ENCODE measurements around the gene LTV1. TPM values are rescaled to one million over a fixed set of nuclear protein-coding genes. Genes with fewer than 3 reads are reported as not detected.
A peak's percentile ranks its signal among the peaks of the same experiment; 100 is the strongest.
"Not testable (repeated sequence)": the region's sequence is repeated elsewhere in the genome, so short reads cannot be mapped to it uniquely, and the experiment has no call there.

The LTV1 gene, protein sequence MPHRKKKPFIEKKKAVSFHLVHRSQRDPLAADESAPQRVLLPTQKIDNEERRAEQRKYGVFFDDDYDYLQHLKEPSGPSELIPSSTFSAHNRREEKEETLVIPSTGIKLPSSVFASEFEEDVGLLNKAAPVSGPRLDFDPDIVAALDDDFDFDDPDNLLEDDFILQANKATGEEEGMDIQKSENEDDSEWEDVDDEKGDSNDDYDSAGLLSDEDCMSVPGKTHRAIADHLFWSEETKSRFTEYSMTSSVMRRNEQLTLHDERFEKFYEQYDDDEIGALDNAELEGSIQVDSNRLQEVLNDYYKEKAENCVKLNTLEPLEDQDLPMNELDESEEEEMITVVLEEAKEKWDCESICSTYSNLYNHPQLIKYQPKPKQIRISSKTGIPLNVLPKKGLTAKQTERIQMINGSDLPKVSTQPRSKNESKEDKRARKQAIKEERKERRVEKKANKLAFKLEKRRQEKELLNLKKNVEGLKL
- total RNA-seq, result 10 to 100 TPM in 6 of 9 donors, 1 to 10 TPM in 3; 6.1 to 40.0 (median 16.3) TPM
- polyA plus RNA-seq, result 10 to 100 TPM; 20.8 to 61.1 (median 25.9) TPM
- long read RNA-seq, donor 1, transcript LTV1-201 (11 exons, 1,847 nt), result major isoform, 6 of 18 reads
- long read RNA-seq, donor 1, partial matches to known transcripts, result 12 of 18 reads
- long read RNA-seq, donor 1, other reads (novel, unspliced or antisense), result 0 of 18 reads
- long read RNA-seq, donor 2, partial matches to known transcripts, result 0 of 2 reads
- long read RNA-seq, donor 2, other reads (novel, unspliced or antisense), result 0 of 2 reads
- long read RNA-seq, donor 3, transcript LTV1-201 (11 exons, 1,847 nt), result major isoform, 7 of 15 reads
- long read RNA-seq, donor 3, partial matches to known transcripts, result 8 of 15 reads
- long read RNA-seq, donor 3, other reads (novel, unspliced or antisense), result 0 of 15 reads
- long read RNA-seq, donor 4, transcript LTV1-201 (11 exons, 1,847 nt), result major isoform, 16 of 26 reads
- long read RNA-seq, donor 4, partial matches to known transcripts, result 8 of 26 reads
- long read RNA-seq, donor 4, other reads (novel, unspliced or antisense), result 2 of 26 reads
- long read RNA-seq, donor 5, transcript LTV1-201 (11 exons, 1,847 nt), result major isoform, 31 of 37 reads
- long read RNA-seq, donor 5, partial matches to known transcripts, result 2 of 37 reads
- long read RNA-seq, donor 5, other reads (novel, unspliced or antisense), result 4 of 37 reads
- long read RNA-seq, donor 6, transcript LTV1-201 (11 exons, 1,847 nt), result major isoform, 11 of 19 reads
- long read RNA-seq, donor 6, partial matches to known transcripts, result 7 of 19 reads
- long read RNA-seq, donor 6, other reads (novel, unspliced or antisense), result 1 of 19 reads
- long read RNA-seq, donor 7, partial matches to known transcripts, result 0 of 3 reads
- long read RNA-seq, donor 7, other reads (novel, unspliced or antisense), result 0 of 3 reads
- long read RNA-seq, donor 8, transcript LTV1-201 (11 exons, 1,847 nt), result major isoform, 13 of 13 reads
- long read RNA-seq, donor 8, partial matches to known transcripts, result 0 of 13 reads
- long read RNA-seq, donor 8, other reads (novel, unspliced or antisense), result 0 of 13 reads
- long read RNA-seq, donor 9, result 0 reads
- long read RNA-seq, donor 10, partial matches to known transcripts, result 0 of 2 reads
- long read RNA-seq, donor 10, other reads (novel, unspliced or antisense), result 0 of 2 reads

GRCh38 chr6:143842902-143843676, at the start of gene LTV1:
TSS of gene LTV1 (plus strand) at chr6:143843338. CDS start at chr6:143843478, 140 bp downstream.
- TF ChIP-seq CTCF (IDR thresholded peaks at IDR 0.05), result peak in 2 of 6 experiments; percentile 1 to 3
- peak; percentile 34 to 69 for TF ChIP-seq POLR2A (IDR thresholded peaks at IDR 0.05)
- peaks cover 0 to 31% of the 10 kb centered on the region in 2 donors for H3K36me3 ChIP-seq (replicated peaks in 1 of 2)
- H3K9me3 ChIP-seq (replicated peaks in 1 of 3), result no peaks in the 10 kb centered on the region
- H3K27me3 ChIP-seq, result no peaks in the 10 kb centered on the region
- peak within 1 kb of the TSS; percentile 71 to 93 (median 88) for H3K27ac ChIP-seq
- intact Hi-C loops (cut with DNase I), result loop anchor here in 1 of 2 donors (10.0 kb wide), 1 partner anchor 268 kb away; no protein-coding TSS in a partner anchor
- peak within 1 kb of the TSS; percentile 51 to 83 (median 61) for H3K4me3 ChIP-seq
- WGBS, 4 donors, result 0 to 2% (median 0%) methylated on average over 17 to 64 of the region's 64 CpGs
- peak; percentile 96 to 99 (median 98) for DNase-seq
- peaks cover 12 to 23% of the 10 kb centered on the region in 2 donors for H3K4me1 ChIP-seq (replicated peaks in 1 of 2)

DNA sequence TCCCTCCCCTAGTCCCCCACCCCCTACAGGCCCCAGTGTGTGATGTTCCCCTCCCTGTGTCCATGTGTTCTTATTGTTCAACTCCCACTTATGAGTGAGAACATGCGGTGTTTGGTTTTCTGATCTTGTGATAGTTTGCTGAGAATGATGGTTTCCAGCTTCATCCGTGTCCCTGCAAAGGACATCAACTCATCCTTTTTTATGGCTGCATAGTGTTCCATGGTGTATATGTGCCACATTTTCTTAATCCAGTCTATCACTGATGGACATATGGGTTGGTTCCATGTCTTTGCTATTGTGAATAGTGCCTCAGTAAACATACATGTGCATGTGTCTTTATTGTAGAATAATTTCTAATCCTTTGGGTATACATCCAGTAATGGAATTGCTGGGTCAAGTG, 46.6 kb upstream of the LTV1 start:
- H3K4me1 ChIP-seq (replicated peaks in 1 of 2); H3K27ac ChIP-seq; H3K4me3 ChIP-seq; H3K36me3 ChIP-seq (replicated peaks in 1 of 2); H3K27me3 ChIP-seq; H3K9me3 ChIP-seq (replicated peaks in 1 of 3); DNase-seq; intact Hi-C loops (cut with DNase I): not testable (repeated sequence)
- WGBS, 4 donors, result 90 to 100% (median 91%) methylated on average over 1 to 2 of the region's 2 CpGs

DNA sequence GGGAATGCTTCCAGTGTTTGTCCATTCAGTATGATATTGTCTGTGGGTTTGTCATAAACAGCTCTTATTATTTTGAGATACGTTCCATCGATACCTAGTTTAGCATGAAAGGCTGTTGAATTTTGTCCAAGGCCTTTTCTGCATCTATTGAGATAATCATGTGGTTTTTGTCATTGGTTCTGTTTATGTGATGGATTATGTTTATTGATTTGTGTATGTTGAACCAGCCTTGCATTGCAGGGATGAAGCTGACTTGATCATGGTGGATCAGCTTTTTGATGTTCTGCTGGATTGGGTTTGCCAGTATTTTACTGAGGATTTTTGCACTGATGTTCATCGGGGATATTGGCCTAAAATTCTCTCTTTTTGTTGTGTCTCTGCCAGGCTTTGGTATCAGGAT, 44.7 kb upstream of the LTV1 start:
- H3K9me3 ChIP-seq (replicated peaks in 1 of 3); H3K27me3 ChIP-seq; intact Hi-C loops (cut with DNase I); H3K4me1 ChIP-seq (replicated peaks in 1 of 2); H3K27ac ChIP-seq; DNase-seq; H3K36me3 ChIP-seq (replicated peaks in 1 of 2); H3K4me3 ChIP-seq: not testable (repeated sequence)
- WGBS, 4 donors, result 84 to 87% (median 86%) methylated on average over 3 of the region's 3 CpGs

DNA sequence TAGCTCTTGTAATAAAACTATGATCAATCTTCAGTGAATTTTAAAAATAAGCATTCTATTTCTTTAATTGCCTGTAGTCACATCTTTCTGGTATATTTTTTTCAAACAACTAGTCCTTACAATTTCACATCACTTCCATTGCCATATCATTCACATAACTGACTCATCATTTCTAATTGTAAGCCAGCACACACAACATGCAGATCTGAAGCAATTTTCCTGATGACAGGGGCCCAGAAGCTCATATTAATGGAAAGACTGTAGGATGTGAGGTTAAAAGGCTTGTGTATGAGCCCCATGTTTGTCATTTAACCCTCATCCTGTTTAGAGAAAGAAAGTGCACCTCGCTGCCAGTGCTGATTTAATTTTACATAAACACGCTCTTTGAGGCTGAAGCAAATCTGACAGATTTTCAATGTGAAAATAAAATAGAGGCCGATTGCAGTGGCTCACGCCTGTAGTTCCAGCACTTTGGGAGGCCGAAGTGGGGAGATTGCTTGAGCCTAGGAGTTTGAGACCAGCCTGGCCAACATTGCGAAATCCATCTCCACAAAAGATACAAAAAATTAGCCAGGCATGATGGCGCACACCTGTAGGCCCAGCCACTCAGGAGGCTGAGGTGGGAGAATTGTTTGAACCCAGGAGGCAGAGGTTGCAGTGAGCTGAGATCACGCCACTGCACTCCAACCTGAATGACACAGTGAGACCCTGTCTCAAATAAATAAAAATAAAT, 40.1 kb upstream of the LTV1 start:
- intact Hi-C loops (cut with DNase I), result no loop called here
- H3K27me3 ChIP-seq, result no peaks in the 10 kb centered on the region
- H3K4me1 ChIP-seq (replicated peaks in 1 of 2), result peaks cover 4 to 17% of the 10 kb centered on the region in 2 donors
- H3K4me3 ChIP-seq, result no peak overlapping the region
- H3K9me3 ChIP-seq (replicated peaks in 1 of 3), result no peaks in the 10 kb centered on the region
- H3K36me3 ChIP-seq (replicated peaks in 1 of 2), result peaks cover 0 to 7% of the 10 kb centered on the region in 2 donors
- TF ChIP-seq POLR2A (IDR thresholded peaks at IDR 0.05), result no peak
- no peak for TF ChIP-seq CTCF (IDR thresholded peaks at IDR 0.05)
- no peak overlapping the region for H3K27ac ChIP-seq
- 97 to 98% (median 98%) methylated on average over 8 of the region's 8 CpGs for WGBS, 4 donors
- DNase-seq, result no peak
